Neural cell (in vitro differentiated cells): ENCODE results near the gene CPEB3.

ENCODE experiments used
- EP300 ChIP-seq: fragments of 450-650 bp; conservative IDR thresholded peaks from 2 replicates; pipeline ENCODE4 v1.6.1; 2014; ENCODE audit warnings: antibody characterized with exemption, mild to moderate bottlenecking, moderate library complexity; ENCODE audit not compliant: poor library complexity, severe bottlenecking
- POLR2AphosphoS5 ChIP-seq: IDR thresholded peaks from 2 replicates; pipeline ENCODE4 v1.6.1; 2012
- RAD21 ChIP-seq: fragments of 450-650 bp; conservative IDR thresholded peaks from 2 replicates; pipeline ENCODE4 v1.6.1; 2014; ENCODE audit warnings: antibody characterized with exemption, mild to moderate bottlenecking, moderate library complexity
- TF ChIP-seq, protein P1 (sequence below): IDR thresholded peaks from 2 replicates; pipeline ENCODE4 v1.6.1; 2012; ENCODE audit warnings: borderline replicate concordance
- TF ChIP-seq, protein P2 (sequence below): fragments of 450-650 bp; IDR thresholded peaks from 2 replicates; pipeline ENCODE4 v1.5.1; 2014; ENCODE audit warnings: antibody characterized with exemption, mild to moderate bottlenecking, moderate library complexity; ENCODE audit not compliant: poor library complexity, severe bottlenecking

DNA sequence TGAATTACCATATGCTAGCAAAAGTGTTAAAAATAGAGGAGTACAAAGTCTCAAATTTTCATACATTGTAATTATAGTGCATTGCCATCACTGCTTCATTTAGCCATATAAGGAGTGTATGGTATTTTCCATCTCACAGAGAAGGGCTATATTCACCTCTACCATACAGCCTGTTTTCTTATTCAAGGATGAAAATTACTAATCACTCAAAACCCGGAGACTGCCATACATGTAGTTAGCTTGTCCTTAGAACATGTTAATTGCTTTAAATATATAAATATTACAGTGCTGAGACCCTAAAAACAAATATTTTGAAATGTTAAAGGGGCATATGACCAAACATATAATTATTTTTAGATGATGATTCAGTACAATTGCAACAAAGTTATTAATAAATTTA, 49.4 kb downstream of the CPEB3 start:
- TF ChIP-seq, protein P1, sequence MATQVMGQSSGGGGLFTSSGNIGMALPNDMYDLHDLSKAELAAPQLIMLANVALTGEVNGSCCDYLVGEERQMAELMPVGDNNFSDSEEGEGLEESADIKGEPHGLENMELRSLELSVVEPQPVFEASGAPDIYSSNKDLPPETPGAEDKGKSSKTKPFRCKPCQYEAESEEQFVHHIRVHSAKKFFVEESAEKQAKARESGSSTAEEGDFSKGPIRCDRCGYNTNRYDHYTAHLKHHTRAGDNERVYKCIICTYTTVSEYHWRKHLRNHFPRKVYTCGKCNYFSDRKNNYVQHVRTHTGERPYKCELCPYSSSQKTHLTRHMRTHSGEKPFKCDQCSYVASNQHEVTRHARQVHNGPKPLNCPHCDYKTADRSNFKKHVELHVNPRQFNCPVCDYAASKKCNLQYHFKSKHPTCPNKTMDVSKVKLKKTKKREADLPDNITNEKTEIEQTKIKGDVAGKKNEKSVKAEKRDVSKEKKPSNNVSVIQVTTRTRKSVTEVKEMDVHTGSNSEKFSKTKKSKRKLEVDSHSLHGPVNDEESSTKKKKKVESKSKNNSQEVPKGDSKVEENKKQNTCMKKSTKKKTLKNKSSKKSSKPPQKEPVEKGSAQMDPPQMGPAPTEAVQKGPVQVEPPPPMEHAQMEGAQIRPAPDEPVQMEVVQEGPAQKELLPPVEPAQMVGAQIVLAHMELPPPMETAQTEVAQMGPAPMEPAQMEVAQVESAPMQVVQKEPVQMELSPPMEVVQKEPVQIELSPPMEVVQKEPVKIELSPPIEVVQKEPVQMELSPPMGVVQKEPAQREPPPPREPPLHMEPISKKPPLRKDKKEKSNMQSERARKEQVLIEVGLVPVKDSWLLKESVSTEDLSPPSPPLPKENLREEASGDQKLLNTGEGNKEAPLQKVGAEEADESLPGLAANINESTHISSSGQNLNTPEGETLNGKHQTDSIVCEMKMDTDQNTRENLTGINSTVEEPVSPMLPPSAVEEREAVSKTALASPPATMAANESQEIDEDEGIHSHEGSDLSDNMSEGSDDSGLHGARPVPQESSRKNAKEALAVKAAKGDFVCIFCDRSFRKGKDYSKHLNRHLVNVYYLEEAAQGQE, result no peak
- TF ChIP-seq POLR2AphosphoS5, result peak; percentile 1
- TF ChIP-seq, protein P2, sequence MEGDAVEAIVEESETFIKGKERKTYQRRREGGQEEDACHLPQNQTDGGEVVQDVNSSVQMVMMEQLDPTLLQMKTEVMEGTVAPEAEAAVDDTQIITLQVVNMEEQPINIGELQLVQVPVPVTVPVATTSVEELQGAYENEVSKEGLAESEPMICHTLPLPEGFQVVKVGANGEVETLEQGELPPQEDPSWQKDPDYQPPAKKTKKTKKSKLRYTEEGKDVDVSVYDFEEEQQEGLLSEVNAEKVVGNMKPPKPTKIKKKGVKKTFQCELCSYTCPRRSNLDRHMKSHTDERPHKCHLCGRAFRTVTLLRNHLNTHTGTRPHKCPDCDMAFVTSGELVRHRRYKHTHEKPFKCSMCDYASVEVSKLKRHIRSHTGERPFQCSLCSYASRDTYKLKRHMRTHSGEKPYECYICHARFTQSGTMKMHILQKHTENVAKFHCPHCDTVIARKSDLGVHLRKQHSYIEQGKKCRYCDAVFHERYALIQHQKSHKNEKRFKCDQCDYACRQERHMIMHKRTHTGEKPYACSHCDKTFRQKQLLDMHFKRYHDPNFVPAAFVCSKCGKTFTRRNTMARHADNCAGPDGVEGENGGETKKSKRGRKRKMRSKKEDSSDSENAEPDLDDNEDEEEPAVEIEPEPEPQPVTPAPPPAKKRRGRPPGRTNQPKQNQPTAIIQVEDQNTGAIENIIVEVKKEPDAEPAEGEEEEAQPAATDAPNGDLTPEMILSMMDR, result no peak
- no peak for TF ChIP-seq EP300
- TF ChIP-seq RAD21, result no peak
